Natural killer cell treated with Interleukin-12 subunit alpha and Interleukin-12 subunit beta and Interleukin-15 and Interleukin-18, amount 100 ng/mL, for 72 hours (primary cell): Measurements from ENCODE around the gene HMCN1. TPM values are rescaled to one million over a fixed set of nuclear protein-coding genes. Genes with fewer than 3 reads are reported as not detected.

Experiments
- ATAC-seq, 2 donors: fragments of 150-1000 bp; cut with Tn5 transposase in 1 of 2; sonication (Bioruptor Pico), chemical (Tn5 transposase) in 1 of 2; 2 replicates each; pipeline ENCODE4 v1.10.0; 2021
- DNase-seq: peaks from one replicate; pipeline ENCODE4 v3.0.0; 2022; ENCODE audit warnings: low spot score
- H3K27ac Mint-ChIP-seq, 2 donors: 1 replicate in 1 of 2; 2 replicates in 1 of 2; pipeline ENCODE4 v1.8.0; 2022; ENCODE audit warnings: mixed read lengths in 2 of 2, mild to moderate bottlenecking in 1 of 2, moderate library complexity in 1 of 2
- H3K27me3 Mint-ChIP-seq, 2 donors: 1 replicate in 1 of 2; 2 replicates in 1 of 2; pipeline ENCODE4 v1.8.0; 2022; ENCODE audit warnings: mixed read lengths in 2 of 2
- H3K36me3 Mint-ChIP-seq: one replicate; pipeline ENCODE4 v1.8.0; 2022; ENCODE audit warnings: mixed read lengths
- H3K4me1 Mint-ChIP-seq, 2 donors: 1 replicate in 1 of 2; 2 replicates in 1 of 2; pipeline ENCODE4 v1.8.0; 2022; ENCODE audit warnings: low read depth in 2 of 2, mixed read lengths in 2 of 2, mild to moderate bottlenecking in 1 of 2
- H3K4me3 Mint-ChIP-seq: one replicate; pipeline ENCODE4 v1.8.0; 2022; ENCODE audit warnings: mixed read lengths
- H3K9me3 Mint-ChIP-seq: 2 replicates; pipeline ENCODE4 v1.8.0; 2022; ENCODE audit warnings: mixed read lengths
- total RNA-seq, 2 donors: library from RNA; stranded (reverse); gene quantifications; one replicate each; pipeline ENCODE4 v1.2.3, GENCODE V29; 2022

The HMCN1 gene
- total RNA-seq, 2 donors from 2014 or later = 1.1 to 1.4 TPM

DNA sequence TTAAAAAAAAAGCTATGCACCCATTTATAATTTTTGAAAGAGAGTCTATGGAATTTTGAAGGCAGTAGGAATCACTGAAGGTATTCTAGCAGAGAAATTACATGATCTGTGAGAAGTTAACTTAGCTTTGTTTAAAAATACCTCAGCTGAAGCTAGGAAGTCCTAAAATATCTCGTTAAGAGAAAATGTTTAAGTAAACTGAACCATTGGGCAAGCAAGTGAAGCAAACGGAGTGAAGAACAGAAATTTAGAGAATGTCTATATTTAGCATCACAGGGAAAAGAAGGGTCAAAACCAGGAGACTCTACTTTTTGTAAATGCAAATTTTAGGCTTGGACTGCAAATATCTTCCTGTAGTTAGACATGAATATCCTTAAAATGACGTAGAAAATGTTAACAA is 230.8 kb downstream of the HMCN1 start:
- H3K9me3 Mint-ChIP-seq = peaks cover 5% of the 10 kb centered on the region
- H3K27ac Mint-ChIP-seq = no peak overlapping the region
- H3K4me3 Mint-ChIP-seq = no peak overlapping the region
- ATAC-seq (no peak), DNase-seq (no peak)
- no peaks in the 10 kb centered on the region for H3K36me3 Mint-ChIP-seq
- H3K4me1 Mint-ChIP-seq = no peaks in the 10 kb centered on the region
- H3K27me3 Mint-ChIP-seq = peaks cover 4 to 9% of the 10 kb centered on the region in 2 donors

DNA sequence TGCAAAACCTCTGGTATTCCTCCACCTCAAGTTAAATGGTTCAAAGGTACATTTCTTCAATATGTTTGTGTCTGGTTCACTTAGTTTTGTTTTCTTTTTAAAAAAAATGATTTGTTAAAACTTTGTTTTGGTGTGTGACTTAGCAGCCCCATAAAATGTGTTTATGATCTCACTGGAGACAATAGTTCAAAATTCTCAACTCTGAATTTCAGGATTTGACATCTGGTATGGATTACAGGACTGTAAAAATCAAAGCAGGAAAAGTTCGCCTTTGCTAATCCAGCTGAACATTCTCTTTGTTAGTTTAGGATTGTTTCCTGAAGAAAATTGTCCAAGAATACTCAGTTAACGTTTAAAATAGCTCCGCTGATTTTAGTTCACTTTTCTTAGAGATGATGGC is 231.7 kb downstream of the HMCN1 start:
- Mint-ChIP-seq H3K9me3 (peaks cover 5% of the 10 kb centered on the region), H3K27me3 (peaks cover 4 to 9% of the 10 kb centered on the region in 2 donors), H3K36me3 (no peaks in the 10 kb centered on the region)

DNA sequence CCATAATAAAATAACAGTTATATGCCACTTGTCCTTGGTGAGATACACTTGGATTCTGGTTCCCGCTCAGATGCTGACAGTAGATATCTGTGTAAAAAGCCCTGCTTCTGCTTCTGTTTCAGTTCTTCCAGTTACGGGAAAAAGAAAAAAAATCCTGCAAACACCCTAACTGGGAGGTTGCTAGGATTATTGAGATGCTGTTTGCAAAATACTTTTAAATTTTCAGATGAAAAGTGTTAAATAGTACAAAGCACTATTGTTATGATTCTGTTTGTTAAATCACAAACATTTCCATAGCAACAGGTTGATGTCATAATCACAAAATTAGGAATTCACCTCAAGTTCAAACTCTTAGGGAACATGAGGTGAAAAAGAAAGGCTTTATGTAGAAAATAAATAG is 232.3 kb downstream of the HMCN1 start:
- no peak for ATAC-seq
- Mint-ChIP-seq H3K27me3 (peaks cover 4 to 9% of the 10 kb centered on the region in 2 donors), H3K4me3 (no peak overlapping the region), H3K4me1 (no peaks in the 10 kb centered on the region), H3K9me3 (peaks cover 5% of the 10 kb centered on the region), H3K27ac (no peak overlapping the region), H3K36me3 (no peaks in the 10 kb centered on the region)
- no peak for DNase-seq

More for the DNA sequence above, 231.7 kb downstream of the HMCN1 start:
- Mint-ChIP-seq H3K4me1 (no peaks in the 10 kb centered on the region), H3K27ac (no peak overlapping the region), H3K4me3 (no peak overlapping the region)
- DNase-seq = no peak
- ATAC-seq = no peak

DNA sequence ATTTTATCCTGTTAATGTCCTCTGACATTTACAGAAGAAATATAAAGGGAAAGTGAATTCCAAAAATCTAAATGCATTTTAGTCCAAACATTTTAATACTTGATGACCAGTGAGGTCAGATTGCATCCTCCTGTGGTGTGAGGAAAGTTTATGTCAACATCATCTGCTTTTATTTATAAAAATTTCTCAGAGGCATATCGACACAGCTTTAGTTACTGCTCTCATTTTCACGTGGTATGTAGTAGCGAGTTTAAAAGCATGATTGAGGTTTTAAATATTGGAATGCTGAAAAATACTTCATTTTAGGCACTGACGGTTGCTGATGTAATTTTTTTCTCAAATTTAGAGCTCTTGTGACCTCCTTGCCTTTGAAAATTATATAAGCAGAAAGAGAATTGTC is 234.8 kb downstream of the HMCN1 start:
- peaks cover 4 to 9% of the 10 kb centered on the region in 2 donors for H3K27me3 Mint-ChIP-seq
- H3K36me3 Mint-ChIP-seq = no peaks in the 10 kb centered on the region

DNA sequence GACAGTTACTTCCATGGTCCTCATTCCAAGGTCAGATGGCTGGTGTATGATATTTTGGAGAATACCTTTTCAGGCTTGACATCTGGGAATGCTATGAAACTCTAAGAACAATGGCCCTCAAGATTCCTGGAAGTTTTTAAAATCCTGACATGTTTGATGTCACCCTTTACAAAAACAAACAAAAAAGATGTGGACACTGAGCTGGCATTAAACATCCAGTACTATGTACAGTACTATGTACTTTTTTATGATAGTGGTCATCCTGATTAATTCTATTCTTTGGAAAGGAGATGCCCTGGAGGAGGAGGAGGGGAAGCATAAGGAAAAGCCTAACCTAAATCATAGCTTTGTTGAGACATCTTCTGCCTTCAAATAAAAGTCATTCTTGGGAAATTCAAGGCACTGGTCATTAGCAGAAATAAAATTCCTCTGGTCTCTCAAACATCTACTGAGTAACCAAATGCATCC is 235.4 kb downstream of the HMCN1 start:
- Mint-ChIP-seq H3K4me1 (no peaks in the 10 kb centered on the region), H3K36me3 (no peaks in the 10 kb centered on the region), H3K4me3 (no peak overlapping the region), H3K27ac (no peak overlapping the region), H3K27me3 (peaks cover 1 to 4% of the 10 kb centered on the region in 2 donors), H3K9me3 (peaks cover 1% of the 10 kb centered on the region)
- DNase-seq = no peak
- ATAC-seq = no peak

More for the DNA sequence above, 234.8 kb downstream of the HMCN1 start:
- ATAC-seq (no peak), DNase-seq (no peak)
- H3K4me1 Mint-ChIP-seq = no peaks in the 10 kb centered on the region
- H3K27ac Mint-ChIP-seq = no peak overlapping the region
- peaks cover 5% of the 10 kb centered on the region for H3K9me3 Mint-ChIP-seq
- no peak overlapping the region for H3K4me3 Mint-ChIP-seq

DNA sequence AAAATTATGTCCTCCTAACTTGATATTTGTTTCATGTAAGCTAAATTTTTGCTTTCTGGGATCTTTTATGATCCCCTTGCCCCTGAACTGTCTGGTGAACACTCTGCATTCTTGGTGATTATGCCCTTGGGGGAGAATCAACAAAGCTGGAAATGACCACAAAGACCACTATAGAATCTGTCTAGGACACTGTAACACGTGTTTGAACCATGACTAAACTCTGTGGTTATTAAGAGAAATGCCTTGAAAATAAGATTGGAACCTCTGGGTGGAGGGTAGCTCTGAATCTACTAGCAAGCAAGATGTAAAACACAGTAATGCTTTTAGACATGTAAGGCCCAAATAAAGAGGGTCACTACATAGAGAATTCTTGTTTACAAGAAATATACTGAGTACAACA is 237.5 kb downstream of the HMCN1 start:
- no peaks in the 10 kb centered on the region for H3K36me3 Mint-ChIP-seq
- H3K9me3 Mint-ChIP-seq = no peaks in the 10 kb centered on the region
- DNase-seq = no peak
- H3K4me3 Mint-ChIP-seq = no peak overlapping the region
- H3K4me1 Mint-ChIP-seq = no peaks in the 10 kb centered on the region
- ATAC-seq = no peak
- H3K27me3 Mint-ChIP-seq = peaks cover 3 to 8% of the 10 kb centered on the region in 2 donors
- no peak overlapping the region for H3K27ac Mint-ChIP-seq

DNA sequence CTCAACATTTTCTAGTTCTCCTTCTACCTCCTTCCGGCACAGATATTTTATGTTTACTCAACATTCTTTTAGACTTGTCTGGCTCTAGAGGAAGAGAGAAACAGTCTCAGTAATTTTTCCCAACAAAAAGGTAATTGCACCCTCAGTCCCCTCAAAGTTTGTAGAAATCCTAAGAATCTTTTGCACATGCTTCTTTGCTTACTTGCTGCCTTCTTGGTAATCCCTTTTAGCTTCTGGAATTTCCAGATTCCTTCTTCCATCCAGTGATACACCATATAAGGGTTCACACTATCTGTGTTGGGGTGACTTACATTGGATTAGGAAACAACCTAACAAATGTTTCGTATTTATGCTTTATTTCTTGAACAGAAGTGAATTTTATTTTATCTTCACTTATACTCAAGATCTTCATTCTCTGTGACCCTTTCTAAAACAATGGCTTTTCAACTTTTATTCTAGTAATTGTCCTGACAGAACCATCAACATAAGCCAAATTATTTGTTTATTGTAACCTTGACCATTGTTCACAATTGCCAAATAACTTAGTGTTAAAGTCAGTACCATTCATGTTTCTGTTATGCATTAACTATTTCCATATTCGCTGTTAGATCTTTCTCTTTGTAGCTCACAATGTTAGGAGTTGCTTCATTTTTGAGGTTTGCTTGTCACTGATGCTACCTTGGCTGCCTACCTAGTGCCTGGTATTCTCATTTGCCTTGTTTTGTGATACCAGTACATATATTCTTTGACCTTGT is 238.1 kb downstream of the HMCN1 start:
- H3K27me3 Mint-ChIP-seq = peaks cover 3 to 8% of the 10 kb centered on the region in 2 donors
- ATAC-seq = no peak
- no peak for DNase-seq
- no peaks in the 10 kb centered on the region for H3K36me3 Mint-ChIP-seq
- H3K27ac Mint-ChIP-seq = no peak overlapping the region
- no peaks in the 10 kb centered on the region for H3K9me3 Mint-ChIP-seq
- no peaks in the 10 kb centered on the region for H3K4me1 Mint-ChIP-seq
- H3K4me3 Mint-ChIP-seq = no peak overlapping the region

DNA sequence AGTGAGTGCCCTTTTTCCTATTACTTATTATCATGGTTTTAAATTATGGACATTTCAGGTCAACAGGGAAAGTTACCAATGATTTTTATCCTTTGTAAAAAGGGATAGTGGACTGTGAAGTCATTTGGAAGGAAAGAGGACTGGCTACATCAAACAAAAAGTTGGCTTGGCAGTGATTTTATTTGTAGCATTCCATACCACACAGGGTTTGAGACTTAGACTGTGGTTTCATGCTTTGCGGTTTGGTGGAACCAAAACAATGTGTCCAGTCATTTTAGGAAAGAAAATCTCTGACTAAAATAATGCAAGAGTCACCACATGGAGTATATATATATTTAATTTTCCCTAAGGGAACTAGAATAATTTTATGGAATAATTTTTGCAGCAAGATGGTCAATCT is 239.5 kb downstream of the HMCN1 start:
- no peak for ATAC-seq
- Mint-ChIP-seq H3K4me1 (no peaks in the 10 kb centered on the region), H3K27ac (no peak overlapping the region), H3K9me3 (no peaks in the 10 kb centered on the region), H3K4me3 (no peak overlapping the region), H3K36me3 (no peaks in the 10 kb centered on the region), H3K27me3 (peaks cover 3 to 8% of the 10 kb centered on the region in 2 donors)
- no peak for DNase-seq

DNA sequence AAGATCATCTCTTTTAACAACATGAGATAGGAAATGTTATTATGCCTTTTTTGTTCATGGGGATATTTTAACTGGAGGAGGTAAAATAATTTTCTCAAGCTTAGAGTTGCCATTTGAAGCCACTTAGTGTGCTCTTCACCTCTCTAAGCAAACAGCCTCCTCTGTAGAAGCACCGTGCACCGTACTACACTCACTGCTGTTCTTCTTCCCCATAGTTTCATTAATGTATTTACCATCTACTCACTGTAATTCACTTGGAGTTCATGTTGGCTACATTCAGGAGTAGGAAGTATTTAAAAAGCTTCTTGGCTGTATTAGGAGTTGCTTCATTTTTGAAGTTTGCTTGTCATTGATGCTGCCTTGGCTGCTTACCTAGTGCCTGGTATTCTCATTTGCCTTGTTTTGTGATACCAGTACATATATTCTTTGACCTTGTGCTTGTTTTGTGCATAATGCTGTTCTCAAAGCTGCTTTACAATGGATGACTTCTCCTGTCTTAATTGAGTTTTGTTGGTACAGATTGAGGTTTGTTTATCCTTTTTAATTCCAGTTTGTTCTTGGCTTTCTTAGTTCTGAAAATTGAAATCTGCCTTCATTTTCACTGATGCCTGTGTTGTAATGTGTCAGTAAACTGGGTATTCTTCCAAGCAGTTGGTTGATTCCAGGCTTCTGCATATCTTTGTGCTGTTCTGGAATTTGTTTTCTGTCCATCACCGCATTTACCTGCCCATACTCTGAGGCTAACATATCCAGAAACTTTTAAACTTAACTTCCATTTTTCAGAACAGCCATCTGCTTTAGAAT is 240.4 kb downstream of the HMCN1 start:
- no peak overlapping the region for H3K27ac Mint-ChIP-seq
- no peak for ATAC-seq
- H3K36me3 Mint-ChIP-seq = no peaks in the 10 kb centered on the region
- no peaks in the 10 kb centered on the region for H3K4me1 Mint-ChIP-seq
- H3K4me3 Mint-ChIP-seq = no peak overlapping the region
- no peak for DNase-seq
- H3K27me3 Mint-ChIP-seq = peaks cover 3 to 14% of the 10 kb centered on the region in 2 donors
- peaks cover 3% of the 10 kb centered on the region for H3K9me3 Mint-ChIP-seq

DNA sequence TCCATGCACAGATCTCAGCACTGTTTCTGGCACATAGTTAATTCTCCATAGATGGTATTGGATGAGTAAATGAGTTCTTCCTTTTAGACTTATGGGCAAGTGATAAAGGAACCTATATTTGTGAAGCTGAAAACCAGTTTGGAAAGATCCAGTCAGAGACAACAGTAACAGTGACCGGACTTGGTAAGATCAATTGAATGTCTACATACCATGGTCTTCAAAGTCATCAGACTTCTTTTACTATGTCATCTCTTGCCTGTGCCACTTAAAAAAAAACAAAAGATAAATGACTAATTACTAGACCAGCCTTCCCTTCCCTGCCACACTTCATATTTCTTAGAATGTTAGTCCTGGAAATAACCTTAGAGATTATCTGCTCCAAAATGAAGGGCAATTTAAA is 246.7 kb downstream of the HMCN1 start:
- peaks cover 3% of the 10 kb centered on the region for H3K9me3 Mint-ChIP-seq
- no peak overlapping the region for H3K27ac Mint-ChIP-seq
- no peak for DNase-seq
- H3K4me3 Mint-ChIP-seq = no peak overlapping the region
- H3K36me3 Mint-ChIP-seq = no peaks in the 10 kb centered on the region
- peak in 1 of 2 donors; percentile 43 for ATAC-seq
- H3K27me3 Mint-ChIP-seq = peaks cover 3 to 6% of the 10 kb centered on the region in 2 donors
- H3K4me1 Mint-ChIP-seq = no peaks in the 10 kb centered on the region

DNA sequence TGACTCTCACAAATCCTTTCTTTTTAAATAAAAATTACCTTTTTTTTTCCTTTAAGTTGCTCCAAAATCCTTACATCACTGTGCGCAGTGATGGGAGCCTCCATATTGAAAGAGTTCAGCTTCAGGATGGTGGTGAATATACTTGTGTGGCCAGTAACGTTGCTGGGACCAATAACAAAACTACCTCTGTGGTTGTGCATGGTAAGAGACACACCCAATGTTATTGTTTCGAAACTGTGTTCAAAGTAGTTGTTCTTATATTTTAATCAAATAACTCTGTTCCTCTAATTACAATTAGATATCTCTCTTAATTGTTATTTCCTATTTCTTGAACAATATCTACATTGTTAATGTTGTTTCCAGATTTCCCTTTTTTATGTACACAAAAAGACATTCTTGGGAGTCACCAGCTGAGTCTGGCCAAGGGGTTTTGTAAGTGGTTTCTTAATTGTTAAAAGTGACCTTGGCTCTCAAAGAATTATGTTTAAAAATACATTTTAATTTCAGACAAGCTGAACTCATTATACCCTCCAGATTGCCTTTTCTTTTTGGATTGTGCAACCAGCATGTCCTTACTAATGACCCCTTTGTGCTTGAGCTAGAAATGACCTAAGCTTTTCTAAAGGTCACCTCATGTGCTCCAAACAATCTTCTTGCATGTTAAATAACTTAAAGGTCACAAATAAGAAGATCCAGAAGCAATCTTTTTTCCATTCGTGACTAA is 250.1 kb downstream of the HMCN1 start:
- Mint-ChIP-seq H3K27ac (no peak overlapping the region), H3K4me1 (peaks cover 3 to 9% of the 10 kb centered on the region in 2 donors), H3K4me3 (no peak overlapping the region), H3K36me3 (no peaks in the 10 kb centered on the region), H3K9me3 (no peaks in the 10 kb centered on the region), H3K27me3 (peaks cover under 1 to 3% of the 10 kb centered on the region in 2 donors)
- DNase-seq = no peak
- no peak for ATAC-seq

DNA sequence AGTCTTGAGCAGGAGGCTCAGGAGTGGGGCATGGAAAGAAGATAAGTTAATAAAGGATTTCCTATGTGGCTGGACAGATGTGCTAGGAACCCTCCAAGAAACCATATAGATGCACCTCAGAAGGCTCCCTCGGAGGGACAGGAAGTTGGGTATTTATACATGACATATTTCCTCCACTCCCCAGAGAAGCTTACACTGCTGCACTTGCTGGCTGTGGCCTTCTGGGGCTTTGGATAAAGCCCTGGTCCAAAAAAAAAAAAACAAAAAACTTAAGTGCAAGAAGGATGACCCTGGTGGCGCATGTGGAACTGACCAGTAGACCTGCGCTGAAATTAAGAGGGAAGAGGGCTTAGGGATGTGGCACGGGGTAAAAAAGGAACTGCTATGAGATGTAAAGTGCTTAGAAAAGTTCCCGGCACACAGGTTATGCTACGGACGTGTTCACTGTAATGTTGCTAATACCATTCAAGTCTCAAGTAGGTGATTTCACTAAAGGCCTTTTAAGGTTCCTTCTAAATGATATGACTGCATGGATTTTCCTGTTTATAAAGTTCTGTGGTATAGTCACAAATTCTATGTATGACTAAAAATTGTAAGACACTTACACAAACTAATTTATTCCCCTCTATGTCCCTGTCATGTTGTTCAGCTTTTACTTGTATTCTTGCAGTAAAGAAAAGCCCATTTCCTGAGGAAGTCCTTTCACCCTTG is 253.6 kb downstream of the HMCN1 start:
- DNase-seq = no peak
- no peaks in the 10 kb centered on the region for H3K9me3 Mint-ChIP-seq
- no peaks in the 10 kb centered on the region for H3K36me3 Mint-ChIP-seq
- ATAC-seq = peak in 1 of 2 donors; percentile 62
- H3K4me3 Mint-ChIP-seq = no peak overlapping the region
- H3K27me3 Mint-ChIP-seq = peaks cover 0 to 3% of the 10 kb centered on the region in 2 donors
- H3K27ac Mint-ChIP-seq = peak overlapping the region in 1 of 2 donors; percentile 57
- peaks cover 3 to 9% of the 10 kb centered on the region in 2 donors for H3K4me1 Mint-ChIP-seq

DNA sequence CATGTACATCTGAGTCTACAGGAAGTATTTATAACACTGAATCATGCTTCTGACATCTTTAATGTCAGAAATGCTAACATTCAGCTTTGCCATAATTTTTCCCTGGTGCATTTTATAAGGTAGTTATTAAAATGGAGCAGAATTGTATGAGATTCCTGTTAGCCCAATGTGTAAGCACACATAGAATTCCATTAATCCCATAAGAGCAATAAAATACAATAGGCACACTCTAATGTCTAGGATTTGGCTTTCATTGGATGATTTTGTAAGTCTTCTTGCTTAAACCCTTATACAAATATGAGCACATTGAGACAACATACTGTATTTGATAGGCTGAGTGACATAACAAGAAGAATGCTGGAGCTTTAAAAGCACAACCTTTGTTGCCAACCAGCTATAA is 256.4 kb downstream of the HMCN1 start:
- H3K4me3 Mint-ChIP-seq = no peak overlapping the region
- H3K27ac Mint-ChIP-seq = no peak overlapping the region
- DNase-seq (no peak), ATAC-seq (no peak)
- H3K27me3 Mint-ChIP-seq = no peaks in the 10 kb centered on the region
- H3K4me1 Mint-ChIP-seq = peaks cover 3 to 9% of the 10 kb centered on the region in 2 donors
- no peaks in the 10 kb centered on the region for H3K36me3 Mint-ChIP-seq
- peaks cover 2% of the 10 kb centered on the region for H3K9me3 Mint-ChIP-seq
